GM19099 (cell line): Measurements from ENCODE around the gene ZNF506.
A peak's percentile ranks its signal among the peaks of the same experiment; 100 is the strongest.

Experiments used
- POLR2A ChIP-seq: IDR thresholded peaks from 3 replicates; pipeline ENCODE4 v1.6.1; 2011; ENCODE audit warnings: low read depth; ENCODE audit not compliant: insufficient read length; ENCODE audit errors: extremely low read depth

The ZNF506 gene

GRCh38 chr19:19821366-19821951, at the start of gene ZNF506:
TSS of gene ZNF506 (minus strand) at chr19:19821750. CDS start at chr19:19821603, 147 bp downstream.
- peak; percentile 91 for TF ChIP-seq POLR2A

- no peak for TF ChIP-seq POLR2A
Measured at GRCh38 chr19:19866611-19867248, 45.2 kb upstream of the ZNF506 start.

- TF ChIP-seq POLR2A, result peak; percentile 94
Measured at GRCh38 chr19:19865750-19866610, 44.4 kb upstream of the ZNF506 start, which contains the start of gene ZNF253. TSS of gene ZNF253 (plus strand) at chr19:19865882. CDS start at chr19:19865997, 115 bp downstream.

- TF ChIP-seq POLR2A, result no peak
Measured at GRCh38 chr19:19860756-19861390, 39.3 kb upstream of the ZNF506 start.

- TF ChIP-seq POLR2A, result no peak
Measured at GRCh38 chr19:19858751-19859150, 37.2 kb upstream of the ZNF506 start.

DNA sequence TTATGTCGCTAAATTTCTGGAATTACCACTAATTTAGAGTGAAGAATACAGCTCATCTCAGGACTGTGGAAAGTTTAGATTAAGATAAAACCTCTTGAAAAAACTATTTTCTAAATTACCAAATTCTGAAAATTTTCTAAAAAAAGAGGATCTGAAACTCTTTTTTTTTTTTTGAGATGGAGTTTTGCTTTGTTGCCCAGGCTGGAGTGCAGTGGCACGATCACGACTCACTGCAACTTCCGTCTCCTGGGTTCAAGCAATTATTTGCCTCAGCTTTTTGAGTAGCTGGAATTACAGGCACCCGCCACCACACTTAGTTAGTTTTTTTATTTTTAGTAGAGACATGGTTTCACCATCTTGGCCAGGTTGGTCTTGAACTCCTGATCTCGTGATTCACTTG, 27.5 kb upstream of the ZNF506 start:
- no peak for TF ChIP-seq POLR2A

GRCh38 chr19:19847781-19848180, 26.2 kb upstream of the ZNF506 start:
- TF ChIP-seq POLR2A, result no peak

GRCh38 chr19:19835560-19836038, 14.0 kb upstream of the ZNF506 start:
- no peak for TF ChIP-seq POLR2A

GRCh38 chr19:19826875-19827274, 5.3 kb upstream of the ZNF506 start:
- no peak for TF ChIP-seq POLR2A

DNA sequence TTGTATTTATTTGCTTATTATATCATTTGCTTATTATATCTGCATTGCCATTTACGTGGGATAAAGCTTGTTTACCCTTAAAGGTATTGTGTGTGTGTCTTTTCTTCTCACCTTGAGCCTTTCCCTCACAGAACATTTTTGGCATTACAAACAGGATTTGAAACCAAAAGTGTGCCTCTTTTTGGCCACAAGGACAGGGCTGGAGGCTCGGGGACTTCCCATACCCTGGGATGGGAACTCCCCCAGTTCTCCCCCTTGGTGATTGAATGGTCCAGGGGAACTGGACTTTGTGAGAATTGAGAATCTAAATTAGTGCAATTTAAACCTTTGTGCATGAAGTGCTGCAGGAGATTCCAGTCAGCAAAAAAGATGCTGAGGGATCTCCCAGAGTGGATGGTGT, 2.4 kb upstream of the ZNF506 start:
- TF ChIP-seq POLR2A, result no peak

GRCh38 chr19:19820774-19821320, 703 bp downstream of the ZNF506 start:
- TF ChIP-seq POLR2A, result no peak

DNA sequence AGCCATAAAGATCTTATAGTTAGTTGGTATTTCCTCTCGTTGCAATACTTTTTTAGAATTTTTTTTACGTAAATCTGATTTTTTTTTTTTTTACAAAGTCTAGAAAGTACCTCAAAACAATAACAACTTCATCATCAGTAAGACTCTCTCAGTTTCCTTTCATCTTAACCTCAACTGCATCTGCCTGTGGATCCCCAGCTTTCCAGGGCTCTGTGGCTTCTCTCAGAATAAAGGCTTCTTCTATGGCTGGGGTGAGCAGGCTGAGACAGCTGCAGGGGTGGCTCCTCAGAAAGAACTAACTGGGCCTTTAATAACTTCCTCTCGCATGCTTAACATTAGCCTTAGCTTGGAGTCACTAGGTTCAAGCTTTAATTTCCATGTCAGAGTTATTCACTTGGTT, 4.2 kb downstream of the ZNF506 start:
- no peak for TF ChIP-seq POLR2A

DNA sequence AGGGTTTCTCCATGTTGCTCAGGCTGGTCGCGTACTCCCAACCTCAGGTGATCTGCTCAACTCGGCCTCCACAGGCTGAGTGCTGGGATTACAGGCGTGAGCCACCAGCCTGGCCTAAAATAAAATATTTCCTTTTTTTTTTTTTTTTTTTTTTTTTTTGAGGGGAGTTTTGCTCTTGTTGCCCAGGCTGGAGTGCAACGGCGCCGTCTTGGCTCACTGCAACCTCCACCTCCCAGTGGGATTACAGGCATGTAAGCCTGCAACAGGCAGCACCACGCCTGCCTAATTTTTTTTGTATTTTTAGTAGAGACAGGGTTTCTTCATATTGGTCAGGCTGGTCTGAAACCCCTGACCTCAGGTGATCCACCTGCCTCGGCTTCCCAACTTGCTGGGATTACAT, 4.9 kb downstream of the ZNF506 start:
- TF ChIP-seq POLR2A, result no peak

GRCh38 chr19:19805480-19805879, 16.1 kb downstream of the ZNF506 start:
- no peak for TF ChIP-seq POLR2A

DNA sequence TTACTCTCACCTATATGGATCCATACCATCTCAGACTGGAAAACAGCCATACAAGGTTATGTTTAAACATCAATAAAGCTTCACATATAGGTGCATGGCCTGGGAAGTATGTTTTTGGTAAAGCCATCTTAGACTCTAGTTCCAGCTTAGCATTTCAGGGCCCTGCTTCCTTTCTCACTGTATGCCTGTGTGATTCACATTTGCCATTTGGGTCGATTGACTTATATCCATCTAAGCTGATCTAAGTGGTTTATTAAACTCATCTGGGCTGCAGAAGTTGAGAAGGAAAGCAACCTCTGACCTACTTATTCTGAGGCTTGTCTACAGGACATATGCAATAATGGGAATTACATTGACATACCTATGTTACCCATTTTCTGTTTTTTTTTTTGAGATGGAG, 33.5 kb downstream of the ZNF506 start:
- no peak for TF ChIP-seq POLR2A
